K562 (cell line): ENCODE data around the gene POT1. TPM values are rescaled to one million over a fixed set of nuclear protein-coding genes. Genes with fewer than 3 reads are reported as not detected.
A peak's percentile ranks its signal among the peaks of the same experiment; 100 is the strongest.

ENCODE experiments used
- ATAC-seq: fragments of 200-7000 bp; cut with Tn5 transposase; 3 replicates; pipeline ENCODE4 v1.9.1; 2020; ENCODE audit warnings: moderate library complexity
- BruUV-seq: library from RNA; stranded (reverse); fragments of 400-500 nt; replicated peaks from 2 replicates; lab custom pipeline; 2021; lab: Mats Ljungman, UMichigan
- CTCF ChIA-PET: fragments of 300-600 bp; formaldehyde crosslinking; extraction: SDS; loops from one replicate; lab custom pipeline; 2021; ENCODE audit warnings: low intra/inter-chr PET ratio; lab: Yijun Ruan, JAX
- POLR2A ChIA-PET: fragments of 300-600, 350-650 bp; sonication (Branson Sonifier 250); formaldehyde crosslinking; extraction: SDS; loops from one replicate; lab custom pipeline; 2021; ENCODE audit warnings: antibody characterized with exemption, inconsistent platforms; lab: Yijun Ruan, JAX
- DNase-seq, 4 experiments: peaks; one replicate each; pipeline versions ENCODE4 v3.0.0 to v3.0.0-alpha.2; 2011 to 2018; ENCODE audit warnings: low spot score in 3 of 4, mixed read lengths in 3 of 4; ENCODE audit errors: extremely low read depth in 1 of 4
- FAIRE-seq: peaks from 2 replicates; lab custom pipeline; 2011; peaks lifted over from hg19 to GRCh38; lab: Jason Lieb, UNC
- H2AFZ ChIP-seq: 2 replicates; pipeline ENCODE4 v1.6.0; 2011; ENCODE audit warnings: low read depth, low read length, control low read depth, inconsistent platforms
- H3K27ac ChIP-seq: fragments of 200-600 bp; 3 replicates; pipeline ENCODE4 v1.8.0; 2011; ENCODE audit warnings: low read depth, mild to moderate bottlenecking, control low read depth, inconsistent platforms, low read length, moderate library complexity, mixed read lengths; ENCODE audit errors: extremely low read depth
- H3K27me3 ChIP-seq, 2 experiments: fragments of 300-600 bp in 1 of 2; 2 replicates in 1 of 2; 3 replicates in 1 of 2; pipeline versions ENCODE4 v1.6.0 to v1.8.0; 2011; ENCODE audit warnings: inconsistent platforms in 2 of 2, low read length in 2 of 2, mild to moderate bottlenecking in 1 of 2, mixed read lengths in 1 of 2, moderate library complexity in 1 of 2; ENCODE audit not compliant: control insufficient read depth in 2 of 2, insufficient read depth in 2 of 2
- H3K36me3 ChIP-seq: fragments of 300-600 bp; 3 replicates; pipeline ENCODE4 v1.8.0; 2011; ENCODE audit warnings: mild to moderate bottlenecking, low read length, inconsistent platforms; ENCODE audit not compliant: control insufficient read depth, insufficient read depth
- H3K4me1 ChIP-seq, 2 experiments: fragments of 200-600 bp in 1 of 2; replicated peaks in 1 of 2; 2 replicates in 1 of 2; 3 replicates in 1 of 2; pipeline versions ENCODE4 v1.5.1 to v1.8.0; 2011; ENCODE audit warnings: inconsistent platforms in 2 of 2, low read length in 2 of 2, mild to moderate bottlenecking in 1 of 2, mixed read lengths in 1 of 2, moderate library complexity in 1 of 2; ENCODE audit not compliant: control insufficient read depth in 2 of 2, insufficient read depth in 2 of 2
- H3K4me2 ChIP-seq: 2 replicates; pipeline ENCODE4 v1.6.1; 2011; ENCODE audit warnings: low read length, control low read depth, inconsistent platforms, mixed read lengths; ENCODE audit not compliant: insufficient read depth
- H3K4me3 ChIP-seq: fragments of 200-600 bp; sonication (generic), shearing (Covaris generic); 2 replicates; pipeline ENCODE4 v1.5.1; 2016; ENCODE audit warnings: control low read depth, inconsistent platforms
- H3K79me2 ChIP-seq: fragments of 200-600 bp; 3 replicates; pipeline ENCODE4 v1.8.0; 2011; ENCODE audit warnings: low read length, inconsistent platforms; ENCODE audit not compliant: control insufficient read depth, insufficient read depth
- H3K9ac ChIP-seq, 2 experiments: 2 replicates each; pipeline versions ENCODE4 v1.6.0 to v1.6.1; 2011; ENCODE audit warnings: low read depth in 2 of 2, low read length in 2 of 2, control low read depth in 1 of 2, inconsistent platforms in 1 of 2, mild to moderate bottlenecking in 1 of 2, mixed read lengths in 1 of 2; ENCODE audit not compliant: insufficient read depth in 1 of 2
- H3K9me1 ChIP-seq: one replicate; pipeline ENCODE4 v1.6.0; 2011; ENCODE audit warnings: inconsistent platforms, mild to moderate bottlenecking, low read length, moderate library complexity; ENCODE audit not compliant: control insufficient read depth, insufficient read depth
- H3K9me3 ChIP-seq: replicated peaks from 2 replicates; pipeline ENCODE4 v1.5.1; 2011; ENCODE audit warnings: low read depth, low read length, inconsistent platforms; ENCODE audit not compliant: control insufficient read depth, insufficient read depth
- H4K20me1 ChIP-seq: replicated peaks from 2 replicates; pipeline ENCODE4 v1.6.1; 2011; ENCODE audit warnings: low read length, inconsistent platforms, mixed read lengths; ENCODE audit not compliant: control insufficient read depth, insufficient read depth
- ASH1L ChIP-seq: fragments of 450-650 bp; IDR thresholded peaks from 2 replicates; pipeline ENCODE4 v1.6.1; 2018; ENCODE audit warnings: borderline replicate concordance, mild to moderate bottlenecking, low read depth; ENCODE audit not compliant: partially characterized antibody
- C11orf30 ChIP-seq: fragments of 450-650 bp; IDR thresholded peaks from 2 replicates; pipeline ENCODE4 v1.6.1; 2016; ENCODE audit warnings: low read depth, mild to moderate bottlenecking
- CCNT2 ChIP-seq: IDR thresholded peaks from 2 replicates; pipeline ENCODE4 v1.6.1; 2011; ENCODE audit warnings: borderline replicate concordance, low read depth, mild to moderate bottlenecking, moderate library complexity, mixed read lengths, low read length; ENCODE audit not compliant: insufficient read length; ENCODE audit errors: extremely low read depth
- CHCHD3 ChIP-seq: fragments of 250-450 bp; sonication (Bioruptor Pico); IDR thresholded peaks from 2 replicates; pipeline ENCODE4 v2.1.2; 2022; ENCODE audit warnings: mild to moderate bottlenecking
- DLX4 ChIP-seq: fragments of 250-450 bp; sonication (Bioruptor Pico); IDR thresholded peaks from 2 replicates; pipeline ENCODE4 v1.6.1; 2021; ENCODE audit warnings: mild to moderate bottlenecking
- EWSR1 ChIP-seq: fragments of 450-650 bp; IDR thresholded peaks from 2 replicates; pipeline ENCODE4 v1.6.1; 2018; ENCODE audit warnings: borderline replicate concordance, mild to moderate bottlenecking, low read depth, moderate library complexity; ENCODE audit not compliant: partially characterized antibody
- MAZ ChIP-seq, 2 experiments: fragments of 450-650 bp in 1 of 2; sonication (generic) in 1 of 2; formaldehyde crosslinking; IDR thresholded peaks in 1 of 2; conservative IDR thresholded peaks in 1 of 2; 2 replicates each; pipeline versions ENCODE4 v1.4.0 to v1.5.0; 2020; ENCODE audit warnings: mild to moderate bottlenecking in 1 of 2, missing genetic modification reagents in 1 of 2
- NONO ChIP-seq, 2 experiments: fragments of 200-400 bp in 1 of 2; fragments of 450-650 bp in 1 of 2; formaldehyde crosslinking in 1 of 2; IDR thresholded peaks; 2 replicates each; pipeline ENCODE4 v1.6.1; 2017; ENCODE audit warnings: low read depth in 2 of 2, mild to moderate bottlenecking in 2 of 2, moderate library complexity in 2 of 2, low read length in 1 of 2
- PHB ChIP-seq: fragments of 250-450 bp; sonication (Bioruptor Pico); IDR thresholded peaks from 2 replicates; pipeline ENCODE4 v1.5.0; 2021
- TCF7L2 ChIP-seq: fragments of 150-350 bp; IDR thresholded peaks from 2 replicates; pipeline ENCODE4 v1.6.1; 2016; ENCODE audit warnings: low read depth, mild to moderate bottlenecking, low read length, moderate library complexity
- THAP12 ChIP-seq: fragments of 250-450 bp; sonication (Bioruptor Pico); IDR thresholded peaks from 2 replicates; pipeline ENCODE4 v1.9.0; 2021; ENCODE audit warnings: mild to moderate bottlenecking, inconsistent platforms
- ZBTB33 ChIP-seq: sonication (generic); formaldehyde crosslinking; IDR thresholded peaks from 2 replicates; pipeline ENCODE4 v1.8.1; 2023; ENCODE audit warnings: mild to moderate bottlenecking, missing genetic modification reagents
- ZC3H4 ChIP-seq: sonication (generic); formaldehyde crosslinking; IDR thresholded peaks from 2 replicates; pipeline ENCODE4 v1.9.0; 2021; ENCODE audit warnings: missing genetic modification reagents, borderline replicate concordance
- ZNF668 ChIP-seq: fragments of 250-450 bp; sonication (Bioruptor Pico); IDR thresholded peaks from 2 replicates; pipeline ENCODE4 v1.8.0; 2022; ENCODE audit warnings: mild to moderate bottlenecking, inconsistent platforms
- in situ Hi-C: fragments of 300-500 bp; cut with MboI; formaldehyde crosslinking; loops from 4 replicates; pipeline ENCODE4 v1.15.0; 2018; ENCODE audit warnings: inconsistent platforms, mixed read lengths
- intact Hi-C: fragments of 100-400 bp; cut with micrococcal nuclease; formaldehyde crosslinking; loops from 2 replicates; pipeline ENCODE4 v1.14.2; 2022
- polyA plus RNA-seq, 8 experiments: library from polyadenylated mRNA; depleted of rRNA in 4 of 8; stranded (reverse) in 5 of 8; unstranded in 3 of 8; fragments of >200 nt; fragmentation: Nextera tagmentation in 2 of 8; fragmentation: Illumina TruSeq in 1 of 8; extraction: Ambion mirVana in 2 of 8; extraction: Trizol in 1 of 8; gene quantifications; 2 replicates each; pipeline versions ENCODE4 v1.2.1 to v1.2.3, GENCODE V29; 2011 to 2014; ENCODE audit warnings: inconsistent platforms in 1 of 8, missing spikeins in 1 of 8
- total RNA-seq, 7 experiments: library from RNA; depleted of rRNA in 6 of 7; stranded (reverse); fragments of >200 nt in 6 of 7; fragmentation: Illumina TruSeq in 2 of 7; extraction: Trizol in 2 of 7; gene quantifications; 2 replicates each; pipeline versions ENCODE4 v1.2.1 to v1.2.3, GENCODE V29; 2011 to 2021; ENCODE audit warnings: low replicate concordance in 1 of 7
- TF ChIP-seq, protein P1 (sequence below): sonication (generic); formaldehyde crosslinking; IDR thresholded peaks from 2 replicates; pipeline ENCODE4 v1.8.0; 2022; ENCODE audit warnings: missing genetic modification reagents, mild to moderate bottlenecking, moderate library complexity, borderline replicate concordance

Gene POT1
- total and polyA plus RNA-seq, 9 of the 15 experiments (the other 6 are each of a cell fraction or from before 2014, with no cell fraction given), result 37.9 to 140 (median 63.6) TPM

GRCh38 chr7:124792002-124792401 is 137.6 kb downstream of the POT1 start:
- Histone ChIP-seq H3K4me1 (no peaks in the 10 kb centered on the region), H3K4me2 (no peak overlapping the region), H2AFZ (no peak overlapping the region), H3K79me2 (no peaks in the 10 kb centered on the region), H3K4me3 (no peak overlapping the region), H3K9me3 (no peaks in the 10 kb centered on the region), H3K9ac (no peak overlapping the region), H3K9me1 (no peaks in the 10 kb centered on the region), H3K27ac (no peak overlapping the region), H3K27me3 (no peaks in the 10 kb centered on the region; a peak in 1 of 5 replicates), H3K36me3 (no peaks in the 10 kb centered on the region), H4K20me1 (no peaks in the 10 kb centered on the region)
- ChIA-PET POLR2A (no interaction called here), CTCF (no interaction called here)
- BruUV-seq, result no TSS peak
- FAIRE-seq, result no peak
- no peak for DNase-seq
- intact Hi-C loops, result no loop called here
- ATAC-seq, result no peak
- in situ Hi-C loops, result no loop called here
- TF ChIP-seq NONO (IDR thresholded peaks at IDR 0.05; ENCODE audit: low read depth in 2 of 2, low read length in 1 of 2) (no peak), ZC3H4 (CRISPR knock-in tag) (no peak), C11orf30 (peak; percentile 58; the same call in 1 of the 2 replicates), PHB (CRISPR knock-in tag) (no peak), TCF7L2 (no peak), DLX4 (no peak), ASH1L (no peak), THAP12 (CRISPR knock-in tag) (no peak), MAZ (CRISPR knock-in tag; conservative IDR thresholded peaks at IDR 0.05 in 1 of 2, IDR thresholded peaks at IDR 0.05 in 1 of 2) (no peak), EWSR1 (no peak), CHCHD3 (CRISPR knock-in tag) (no peak), ZNF668 (CRISPR knock-in tag) (no peak), ZBTB33 (CRISPR knock-in tag) (no peak), CCNT2 (no peak)
- TF ChIP-seq, protein P1, sequence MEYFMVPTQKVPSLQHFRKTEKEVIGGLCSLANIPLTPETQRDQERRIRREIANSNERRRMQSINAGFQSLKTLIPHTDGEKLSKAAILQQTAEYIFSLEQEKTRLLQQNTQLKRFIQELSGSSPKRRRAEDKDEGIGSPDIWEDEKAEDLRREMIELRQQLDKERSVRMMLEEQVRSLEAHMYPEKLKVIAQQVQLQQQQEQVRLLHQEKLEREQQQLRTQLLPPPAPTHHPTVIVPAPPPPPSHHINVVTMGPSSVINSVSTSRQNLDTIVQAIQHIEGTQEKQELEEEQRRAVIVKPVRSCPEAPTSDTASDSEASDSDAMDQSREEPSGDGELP (CRISPR knock-in tag), result no peak
